ENCODE results near the gene OTUD4.
"Not testable (repeated sequence)": the region's sequence is repeated elsewhere in the genome, so short reads cannot be mapped to it uniquely, and the experiment has no call there.

OTUD4 gene

GRCh38 chr4:145182222-145182621 lies 1.8 kb upstream of the OTUD4 start:
- TF ChIP-seq CTCF (IDR thresholded peaks at IDR 0.05; ENCODE audit: low read depth, low read length), result no peak
- Histone ChIP-seq H3K27me3 (ENCODE audit: insufficient read depth, low read depth, severe bottlenecking) (no peaks in the 10 kb centered on the region), H3K27ac (no peak overlapping the region), H3K36me3 (peaks cover 7% of the 10 kb centered on the region; the same call in 1 of the 2 replicates), H3K9me3 (ENCODE audit: severe bottlenecking) (no peaks in the 10 kb centered on the region), H3K4me3 (ENCODE audit: low read depth, low read length) (no peak overlapping the region)
- DNase-seq, result no peak

- TF ChIP-seq CTCF (IDR thresholded peaks at IDR 0.05; ENCODE audit: low read depth, low read length), result no peak
- no peak for DNase-seq
- Histone ChIP-seq H3K4me3 (ENCODE audit: low read depth, low read length) (peak overlapping the region; percentile 87), H3K36me3 (peaks cover 7% of the 10 kb centered on the region; the same call in 1 of the 2 replicates), H3K9me3 (ENCODE audit: severe bottlenecking) (no peaks in the 10 kb centered on the region), H3K27ac (peak overlapping the region; percentile 98), H3K27me3 (ENCODE audit: insufficient read depth, low read depth, severe bottlenecking) (no peaks in the 10 kb centered on the region)
Observed at GRCh38 chr4:145181091-145181501, 707 bp upstream of the OTUD4 start.

- not testable (repeated sequence) for DNase-seq; H3K27me3 ChIP-seq (ENCODE audit: insufficient read depth, low read depth, severe bottlenecking); H3K9me3 ChIP-seq (ENCODE audit: severe bottlenecking)
- Histone ChIP-seq H3K36me3 (peaks cover 13% of the 10 kb centered on the region), H3K4me3 (ENCODE audit: low read depth, low read length) (peak overlapping the region; percentile 54), H3K27ac (peak overlapping the region; percentile 98)
Observed at GRCh38 chr4:145179861-145180297, 510 bp downstream of the OTUD4 start.

GRCh38 chr4:145179281-145179860 lies 1.0 kb downstream of the OTUD4 start:
- H3K36me3 ChIP-seq, result peaks cover 18% of the 10 kb centered on the region
- no peaks in the 10 kb centered on the region for H3K27me3 ChIP-seq (ENCODE audit: insufficient read depth, low read depth, severe bottlenecking)
- peak; percentile 57 for DNase-seq
- peak overlapping the region; percentile 54 for H3K4me3 ChIP-seq (ENCODE audit: low read depth, low read length)
- peak overlapping the region; percentile 98 for H3K27ac ChIP-seq
- TF ChIP-seq CTCF (IDR thresholded peaks at IDR 0.05; ENCODE audit: low read depth, low read length), result no peak
- no peaks in the 10 kb centered on the region for H3K9me3 ChIP-seq (ENCODE audit: severe bottlenecking)

- no peak for DNase-seq
- no peak for TF ChIP-seq CTCF (IDR thresholded peaks at IDR 0.05; ENCODE audit: low read depth, low read length)
- H3K27ac ChIP-seq, result peak overlapping the region; percentile 98
- no peaks in the 10 kb centered on the region for H3K9me3 ChIP-seq (ENCODE audit: severe bottlenecking)
- H3K36me3 ChIP-seq, result peaks cover 23% of the 10 kb centered on the region
- peak overlapping the region; percentile 54 for H3K4me3 ChIP-seq (ENCODE audit: low read depth, low read length)
- no peaks in the 10 kb centered on the region for H3K27me3 ChIP-seq (ENCODE audit: insufficient read depth, low read depth, severe bottlenecking)
Observed at GRCh38 chr4:145178740-145179280, 1.6 kb downstream of the OTUD4 start.

- Histone ChIP-seq H3K9me3 (ENCODE audit: severe bottlenecking) (no peaks in the 10 kb centered on the region), H3K27ac (no peak overlapping the region; the same call in 1 of the 2 replicates), H3K36me3 (peaks cover 31% of the 10 kb centered on the region), H3K4me3 (ENCODE audit: low read depth, low read length) (no peak overlapping the region; the same call in 1 of the 2 replicates), H3K27me3 (ENCODE audit: insufficient read depth, low read depth, severe bottlenecking) (no peaks in the 10 kb centered on the region)
- DNase-seq, result no peak
- no peak for TF ChIP-seq CTCF (IDR thresholded peaks at IDR 0.05; ENCODE audit: low read depth, low read length)
Observed at GRCh38 chr4:145177906-145178538, 2.4 kb downstream of the OTUD4 start.
